Erythroblast (primary cell): ENCODE results near the gene MFSD11.

Experiments
- GATA1 ChIP-seq: IDR thresholded peaks from 2 replicates; pipeline ENCODE4 v1.6.1; 2011; ENCODE audit warnings: low read depth, mild to moderate bottlenecking, control low read depth, low read length, moderate library complexity
- POLR2A ChIP-seq: IDR thresholded peaks from 2 replicates; pipeline ENCODE4 v1.6.1; 2011; ENCODE audit warnings: mild to moderate bottlenecking, low read length

DNA sequence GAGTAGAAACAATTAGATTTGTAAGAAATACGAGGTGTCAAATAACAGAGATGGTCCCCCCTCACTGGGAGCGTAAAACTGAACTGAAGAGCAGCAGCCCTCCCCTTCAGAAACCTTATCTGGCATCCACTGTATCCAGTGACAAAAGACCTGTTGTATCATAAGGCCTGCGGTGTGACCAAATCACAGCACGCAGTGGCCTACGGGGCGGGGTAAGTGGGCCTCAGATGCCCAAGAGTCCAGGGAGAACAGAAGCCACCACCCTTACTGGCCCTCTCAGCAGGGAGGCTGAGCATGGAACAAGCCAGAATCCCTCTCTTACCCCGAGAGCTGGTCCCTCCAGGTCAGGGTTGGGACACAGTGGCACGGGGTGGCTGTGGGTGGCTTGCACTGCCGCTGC lies 17.0 kb upstream of the MFSD11 start:
- TF ChIP-seq POLR2A (no peak), GATA1 (no peak)
